ENCODE results near the gene RPL18A.

RPL18A gene

DNA sequence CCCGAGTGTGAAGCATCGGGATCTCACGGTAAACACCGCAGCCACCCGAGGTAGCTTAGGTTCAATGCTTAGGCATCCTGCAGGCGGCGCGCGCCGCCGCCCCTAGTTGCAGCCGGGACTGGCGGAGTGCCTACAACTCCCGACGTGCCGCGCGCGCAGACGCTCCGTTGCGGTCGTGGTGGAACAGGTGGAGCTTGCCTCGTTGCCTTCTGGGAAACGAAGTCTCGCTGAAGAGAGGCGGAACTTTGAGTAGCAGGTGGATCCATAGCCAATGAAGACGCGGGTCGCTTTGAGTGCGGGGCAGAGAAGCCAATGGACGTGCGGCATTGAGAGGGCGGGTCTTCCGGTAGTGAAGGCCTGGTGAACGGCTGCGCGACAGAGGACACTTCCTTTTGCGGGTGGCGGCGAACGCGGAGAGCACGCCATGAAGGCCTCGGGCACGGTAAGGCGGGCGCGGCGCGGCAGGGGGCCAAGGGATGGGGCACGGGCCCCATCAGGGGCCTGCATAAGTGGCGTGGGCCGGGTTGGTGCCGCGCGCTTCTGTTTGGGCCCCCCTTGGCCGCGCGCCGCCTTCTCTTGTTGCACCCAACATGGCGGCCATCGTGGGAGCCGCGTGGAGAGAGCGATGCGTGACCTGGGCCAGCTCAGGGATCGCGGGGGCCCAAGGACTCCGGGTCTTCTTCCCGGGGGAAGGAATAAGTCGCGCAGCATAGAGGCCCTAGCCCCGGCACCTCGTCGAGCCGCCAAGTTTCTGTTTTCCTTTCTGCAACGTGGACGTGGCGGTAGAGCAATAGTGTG, at the start of gene RPL18A:
Gene RPL18A, plus strand, starts transcription at position 378 of the 798 bp plus-strand sequence. Its CDS starts 47 bp downstream, at position 425.
- DNase-seq (ENCODE audit: low read depth in 2 of 2, low spot score in 1 of 2) = peak; percentile 94 to 99

DNA sequence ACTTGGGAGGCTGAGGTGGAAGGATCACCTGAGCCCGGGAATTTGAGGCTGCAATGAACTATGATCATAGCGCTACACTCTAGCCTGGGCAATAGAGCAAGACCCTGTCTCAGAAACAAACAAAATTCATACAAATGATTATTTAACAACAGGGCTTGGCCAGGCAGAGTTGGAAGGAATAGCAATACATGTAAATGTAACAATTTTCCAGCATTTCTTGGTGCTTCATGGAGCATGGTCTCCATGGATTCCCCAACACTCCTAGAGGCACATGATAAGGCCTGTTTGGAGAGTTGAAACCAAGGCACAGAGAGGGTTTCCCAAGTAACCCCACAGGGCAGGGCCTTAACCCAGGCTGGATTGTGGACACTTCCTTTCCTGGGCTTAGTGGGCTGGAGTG, 48.6 kb upstream of the RPL18A start:
- no peak for DNase-seq (ENCODE audit: low read depth in 2 of 2, low spot score in 1 of 2)

DNA sequence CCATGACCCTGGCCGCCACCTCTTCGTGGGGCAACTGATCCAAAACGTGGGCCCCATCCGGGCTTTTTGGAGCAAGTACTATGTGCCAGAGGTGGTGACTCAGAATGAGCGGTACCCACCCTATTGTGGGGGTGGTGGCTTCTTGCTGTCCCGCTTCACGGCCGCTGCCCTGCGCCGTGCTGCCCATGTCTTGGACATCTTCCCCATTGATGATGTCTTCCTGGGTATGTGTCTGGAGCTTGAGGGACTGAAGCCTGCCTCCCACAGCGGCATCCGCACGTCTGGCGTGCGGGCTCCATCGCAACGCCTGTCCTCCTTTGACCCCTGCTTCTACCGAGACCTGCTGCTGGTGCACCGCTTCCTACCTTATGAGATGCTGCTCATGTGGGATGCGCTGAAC, 48.0 kb upstream of the RPL18A start:
- DNase-seq (ENCODE audit: low read depth in 2 of 2, low spot score in 1 of 2) = no peak

DNA sequence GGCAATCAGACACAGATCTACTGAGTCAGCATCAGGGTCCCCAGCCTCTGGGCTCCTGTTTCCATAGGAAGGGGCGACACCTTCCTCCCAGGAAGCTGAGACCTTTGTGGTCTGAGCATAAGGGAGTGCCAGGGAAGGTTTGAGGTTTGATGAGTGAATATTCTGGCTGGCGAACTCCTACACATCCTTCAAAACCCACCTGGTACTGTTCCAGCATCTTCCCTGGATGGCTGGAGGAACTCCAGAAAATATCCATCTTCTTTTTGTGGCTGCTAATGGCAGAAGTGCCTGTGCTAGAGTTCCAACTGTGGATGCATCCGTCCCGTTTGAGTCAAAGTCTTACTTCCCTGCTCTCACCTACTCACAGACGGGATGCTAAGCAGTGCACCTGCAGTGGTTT, 47.6 kb upstream of the RPL18A start:
- DNase-seq (ENCODE audit: low read depth in 2 of 2, low spot score in 1 of 2) = no peak

DNA sequence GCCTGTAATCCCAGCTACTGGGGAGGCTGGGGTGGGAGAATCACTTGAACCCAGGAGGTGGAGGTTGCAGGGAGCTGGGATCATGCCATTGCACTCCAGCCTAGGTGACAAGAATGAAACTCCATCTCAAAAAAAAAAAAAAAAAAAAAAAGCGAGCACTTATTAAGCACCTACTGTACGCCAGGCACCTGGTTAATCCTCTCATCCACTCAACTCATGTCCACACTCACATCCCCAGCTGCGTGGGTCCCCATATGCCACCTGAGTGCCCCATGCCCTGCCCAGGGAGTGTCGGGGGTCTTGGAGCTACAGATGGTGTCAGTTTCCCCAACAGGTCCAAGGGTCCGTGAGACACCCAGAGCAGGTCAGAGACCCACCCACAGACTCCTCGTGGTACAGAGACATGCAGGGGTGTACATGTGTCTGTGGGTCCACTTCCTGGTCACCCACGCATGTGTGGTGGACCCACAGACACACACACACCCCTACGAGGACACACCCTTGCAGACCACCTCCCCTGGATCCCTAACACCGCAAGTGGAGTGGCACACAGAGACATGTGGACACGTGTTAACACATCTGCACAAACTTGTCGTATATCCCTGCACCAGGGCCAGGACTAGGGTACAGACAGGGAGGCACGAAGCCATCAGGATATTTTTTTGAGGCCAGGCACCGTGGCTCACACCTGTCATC, 41.9 kb upstream of the RPL18A start:
- DNase-seq (ENCODE audit: low read depth in 2 of 2, low spot score in 1 of 2) = no peak

DNA sequence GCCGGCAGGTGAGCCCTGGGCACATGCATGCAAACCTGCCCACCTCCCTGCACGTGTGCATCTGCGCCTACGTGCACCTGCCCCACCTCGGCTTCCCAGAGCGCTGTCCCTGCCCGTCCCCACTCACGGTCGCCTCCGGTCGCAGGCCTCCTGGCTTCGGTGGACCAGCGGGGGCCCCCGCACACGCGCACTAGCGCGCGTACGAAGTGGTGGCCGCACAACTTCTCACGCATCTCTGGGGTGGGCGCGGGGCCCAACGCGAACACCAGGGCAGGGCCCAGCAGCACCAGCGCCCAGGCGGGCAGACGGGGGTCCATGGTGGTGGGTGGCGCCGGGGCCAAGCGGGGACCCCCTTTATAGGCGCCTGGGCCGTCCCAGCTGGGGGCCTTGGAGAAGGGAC, 38.5 kb upstream of the RPL18A start, which contains the start of gene INSL3:
Gene INSL3, minus strand, starts transcription at position 330 of the 400 bp plus-strand sequence. Its CDS starts 13 bp downstream, at position 317.
- DNase-seq (ENCODE audit: low read depth in 2 of 2, low spot score in 1 of 2) = no peak

DNA sequence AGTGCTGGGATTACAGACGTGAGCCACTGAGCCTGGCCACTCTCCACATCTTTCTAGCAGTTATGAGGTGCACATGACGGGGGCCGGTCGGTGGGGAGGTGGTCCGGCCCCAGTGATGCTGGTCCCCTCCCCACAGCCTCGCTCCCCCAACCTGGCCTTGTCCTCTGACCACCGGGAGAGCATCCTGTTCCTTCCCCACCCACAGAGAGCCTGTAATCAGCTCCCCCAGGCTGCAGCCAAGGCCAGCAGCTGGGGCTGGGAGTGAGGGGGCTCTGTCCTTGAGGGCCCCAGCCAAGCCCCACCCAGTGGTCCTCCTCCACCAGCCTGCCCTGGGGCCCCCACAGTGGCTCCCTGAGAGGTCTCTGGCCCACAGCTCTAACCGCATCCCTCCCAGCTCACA, 35.4 kb upstream of the RPL18A start:
- no peak for DNase-seq (ENCODE audit: low read depth in 2 of 2, low spot score in 1 of 2)

DNA sequence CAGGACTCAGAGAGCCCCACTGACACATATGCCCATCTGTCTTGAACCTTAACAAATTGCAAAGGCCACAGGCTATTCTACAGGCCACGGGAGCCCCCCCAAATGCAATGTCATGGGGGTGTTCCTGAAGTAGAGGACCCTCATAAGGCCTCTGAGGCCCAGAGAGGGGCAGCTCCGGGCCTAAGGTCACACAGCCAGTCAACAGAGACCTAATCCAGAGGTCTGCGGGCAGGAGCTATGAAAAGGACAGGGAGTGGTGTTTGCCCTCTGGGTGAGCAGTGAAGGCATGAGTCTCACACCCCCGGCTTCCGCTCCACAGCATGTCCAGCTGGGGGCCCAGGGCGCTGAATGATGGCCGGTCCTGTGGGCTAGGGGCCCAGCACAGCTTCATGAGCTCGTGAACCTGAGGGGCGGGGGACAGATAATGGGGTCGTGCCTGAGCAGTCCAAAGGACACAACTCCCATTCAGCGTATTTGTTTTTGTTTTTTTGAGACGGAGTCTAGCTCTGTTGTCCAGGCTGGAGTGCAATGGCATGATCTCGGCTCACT, 33.1 kb upstream of the RPL18A start:
- DNase-seq (ENCODE audit: low read depth in 2 of 2, low spot score in 1 of 2) = no peak

DNA sequence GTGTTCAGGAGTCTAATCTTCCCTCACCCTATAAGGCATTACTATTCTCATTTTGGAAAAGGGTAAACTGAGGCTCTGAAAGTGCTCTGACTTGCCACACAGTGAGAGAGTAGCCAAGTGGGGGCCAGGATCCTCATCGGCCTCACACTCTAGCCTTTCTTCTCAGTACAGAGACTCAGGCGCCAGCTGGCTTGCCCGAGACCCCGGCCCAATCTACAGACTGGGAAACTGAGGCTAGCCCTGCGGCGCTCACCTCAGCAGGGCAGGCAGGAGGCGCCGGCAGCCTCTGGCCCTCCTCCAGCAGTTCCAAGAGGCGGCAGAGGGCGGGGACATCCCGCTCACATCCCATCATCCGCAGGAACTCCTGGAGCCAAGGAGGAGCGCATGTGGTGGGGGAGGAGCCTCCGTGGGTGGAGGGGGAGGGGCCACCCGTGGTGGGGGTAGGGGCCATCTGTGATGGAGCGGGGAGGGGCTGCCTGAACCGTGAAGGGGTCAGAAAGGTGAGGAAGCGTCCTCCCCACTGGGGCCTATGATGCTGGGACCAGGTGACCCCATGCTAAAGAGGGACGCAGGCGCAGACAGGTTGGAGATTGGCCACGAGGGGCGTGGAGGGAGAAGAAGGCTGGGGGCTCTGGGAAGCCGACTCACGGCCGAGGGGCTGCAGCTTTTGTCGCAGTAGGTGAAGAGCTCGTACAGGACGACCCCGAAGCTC, 29.7 kb upstream of the RPL18A start:
- DNase-seq (ENCODE audit: low read depth in 2 of 2, low spot score in 1 of 2) = no peak

DNA sequence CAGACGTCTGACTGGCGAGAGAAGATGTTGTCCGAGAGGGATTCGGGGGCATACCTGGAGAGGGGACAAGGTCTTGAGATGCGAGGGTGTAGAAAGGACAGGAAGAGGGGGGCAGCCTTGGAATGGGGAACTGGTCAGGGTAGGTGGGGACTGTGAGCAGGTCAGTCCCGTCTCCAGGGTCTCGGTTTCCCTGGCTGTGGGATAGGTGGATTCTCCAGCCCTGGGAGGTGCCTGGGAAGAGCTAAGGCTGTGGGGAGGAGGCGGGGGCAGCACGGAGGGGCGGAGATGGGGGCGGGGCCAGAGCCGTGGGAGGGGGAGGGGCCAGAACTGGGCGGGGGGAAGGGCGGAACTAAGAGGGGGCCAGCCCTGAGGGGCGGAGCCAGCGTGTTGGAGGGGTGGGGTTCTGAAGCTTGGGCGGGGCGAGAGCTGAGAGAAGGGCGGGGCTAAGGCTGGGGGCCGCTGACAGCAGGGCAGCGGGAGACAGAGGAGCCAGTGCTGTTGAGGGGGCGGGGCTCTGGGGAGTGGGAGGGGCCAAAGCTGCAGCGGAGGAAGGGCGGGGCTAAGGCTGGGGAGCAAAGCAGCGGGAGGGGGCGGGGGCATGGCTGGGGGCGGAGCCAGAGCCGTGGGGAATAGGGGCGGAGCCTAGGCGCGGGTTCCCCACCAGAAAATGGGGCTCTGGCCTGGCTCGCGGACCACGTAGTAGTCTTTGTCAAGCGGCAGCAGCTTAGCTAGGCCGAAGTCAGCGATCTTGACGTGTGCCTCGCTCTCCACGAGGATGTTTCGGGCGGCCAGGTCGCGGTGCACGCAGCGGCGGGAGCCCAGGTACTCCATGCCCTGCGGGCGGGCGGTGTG, 28.9 kb upstream of the RPL18A start:
- no peak for DNase-seq (ENCODE audit: low read depth in 2 of 2, low spot score in 1 of 2)

DNA sequence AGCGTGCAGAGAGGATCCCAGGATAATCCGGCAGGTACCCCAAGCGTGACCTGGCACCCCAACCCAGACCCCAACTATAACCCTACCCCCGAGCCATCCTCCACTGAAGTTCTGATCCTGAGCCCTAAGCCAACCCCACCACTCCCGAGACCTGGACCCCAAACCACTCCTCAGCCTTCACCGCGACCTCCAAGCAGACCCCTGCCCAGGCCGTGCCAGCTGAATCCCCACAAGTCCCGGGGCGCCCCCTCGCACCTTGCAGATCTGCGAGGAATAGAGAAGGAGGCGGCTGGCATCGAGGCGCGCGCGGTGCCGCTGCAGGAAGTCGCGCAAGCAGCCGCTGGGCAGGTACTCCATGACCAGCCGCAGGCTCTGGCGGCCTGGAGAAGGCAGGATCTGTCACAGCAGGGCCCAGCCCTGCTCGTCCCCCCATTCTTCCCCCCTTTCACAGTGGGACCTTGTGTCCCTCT, 28.3 kb upstream of the RPL18A start:
- DNase-seq (ENCODE audit: low read depth in 2 of 2, low spot score in 1 of 2) = no peak

DNA sequence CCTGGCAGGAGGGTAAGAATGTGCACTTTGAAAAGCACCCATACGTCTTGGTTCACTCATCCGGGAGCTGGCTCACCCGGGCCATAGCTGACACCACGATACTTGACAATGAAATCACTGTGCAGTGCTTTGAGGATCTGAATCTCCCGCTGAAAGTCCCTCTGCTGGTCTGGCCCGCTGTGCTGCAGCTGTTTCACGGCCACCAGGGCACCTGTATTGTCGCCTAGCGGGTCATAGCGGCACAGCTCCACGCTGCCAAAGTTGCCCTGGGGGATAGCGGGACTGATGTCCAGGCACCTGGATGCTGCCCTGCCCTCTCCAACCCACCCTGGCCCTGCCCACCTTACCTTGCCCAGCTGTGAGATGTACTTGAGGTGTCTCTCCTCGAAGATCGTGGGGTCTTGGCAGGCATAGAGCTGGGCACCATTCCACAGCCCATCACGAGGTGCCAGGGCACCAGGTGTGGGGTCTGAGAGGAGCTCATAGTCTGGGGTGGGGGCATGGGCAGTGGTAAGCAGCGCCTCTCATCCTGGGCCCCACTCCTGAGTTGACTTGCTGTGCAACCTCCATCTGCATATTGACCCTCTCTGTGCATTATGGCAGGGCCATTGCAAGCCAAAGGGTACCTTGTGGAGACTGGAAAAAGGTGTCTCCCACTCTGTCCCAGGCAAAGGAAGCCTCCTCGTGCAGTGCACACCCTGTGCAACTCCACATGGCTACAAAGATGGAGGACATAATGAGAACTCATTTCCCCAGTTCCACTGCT, 27.1 kb upstream of the RPL18A start:
- DNase-seq (ENCODE audit: low read depth in 2 of 2, low spot score in 1 of 2) = no peak

DNA sequence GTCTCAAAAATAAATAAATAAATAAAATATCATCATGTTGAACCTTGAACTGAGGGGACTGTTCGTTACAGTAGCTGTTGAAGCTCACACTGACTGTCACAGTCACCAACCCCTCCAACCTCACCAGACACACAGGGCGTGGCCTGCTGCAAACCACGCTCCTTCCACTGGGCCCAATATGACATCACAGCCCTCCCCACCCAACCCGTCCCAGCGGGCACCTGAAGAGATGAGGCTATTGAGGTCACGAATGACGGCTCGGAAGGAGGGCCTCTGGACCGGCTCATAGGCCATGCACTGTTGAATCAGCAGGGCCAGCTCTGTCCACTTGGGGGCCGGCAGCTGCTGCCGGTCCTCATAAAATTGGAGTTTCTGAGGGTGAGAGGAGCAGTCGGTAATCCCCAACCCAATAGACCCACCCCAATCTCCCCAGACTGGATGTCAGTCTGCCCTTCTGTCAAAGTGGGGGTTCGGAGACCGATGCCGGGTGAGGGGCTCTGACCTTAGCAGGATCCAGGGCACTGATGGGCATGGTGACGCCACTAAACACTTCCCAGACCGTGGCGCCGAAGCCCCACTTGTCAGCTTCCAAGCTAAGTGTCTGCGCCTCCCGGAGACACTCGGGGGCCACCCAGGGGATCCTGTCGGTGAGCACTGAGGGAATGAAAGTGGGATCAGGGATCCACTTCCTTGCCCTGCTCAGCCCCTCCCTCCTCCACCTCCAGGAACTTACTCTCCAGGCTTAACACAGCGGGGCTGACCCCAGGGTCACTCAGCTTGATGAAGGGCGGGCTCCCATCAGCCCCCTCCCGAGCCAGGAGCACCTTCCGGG, 25.1 kb upstream of the RPL18A start:
- DNase-seq (ENCODE audit: low read depth in 2 of 2, low spot score in 1 of 2) = no peak

DNA sequence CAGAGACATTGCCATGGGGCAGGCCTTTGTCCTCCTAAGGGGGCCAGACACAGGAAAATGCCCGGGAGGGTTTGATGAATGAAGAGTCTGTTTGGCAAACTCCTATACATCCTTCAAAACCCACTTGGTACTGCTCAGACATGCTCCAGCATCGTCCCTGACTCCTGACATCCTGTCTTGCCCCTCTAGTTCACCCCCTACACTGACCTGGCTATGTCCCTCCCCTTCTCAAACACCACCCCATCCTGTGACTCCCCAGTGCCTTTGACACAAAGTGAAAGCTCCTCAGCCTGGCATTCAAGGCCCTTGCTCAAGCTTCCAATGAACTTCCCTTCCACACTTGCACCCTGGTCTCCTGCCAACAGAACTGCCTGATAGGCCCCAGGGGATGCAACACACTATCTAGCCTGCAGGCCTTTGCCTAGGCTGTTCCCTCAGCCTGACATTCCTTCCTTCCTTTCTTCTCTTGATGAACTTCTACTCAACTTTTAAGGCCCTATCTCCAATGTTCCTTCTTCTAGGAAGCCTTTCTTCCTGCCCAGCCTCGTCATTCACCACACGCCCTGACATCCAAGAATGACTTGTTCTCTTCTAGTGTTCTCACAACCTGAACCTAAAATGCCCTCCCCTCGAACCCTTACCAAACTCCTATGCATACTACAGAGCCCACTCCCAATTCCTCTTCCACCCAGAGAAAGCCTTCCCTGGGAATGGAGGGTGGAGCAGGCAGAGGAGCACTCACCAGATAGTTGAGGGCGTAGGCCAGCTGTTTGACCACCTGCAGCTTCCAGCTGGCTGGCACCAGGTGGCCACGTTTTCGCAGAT, 24.3 kb upstream of the RPL18A start:
- DNase-seq (ENCODE audit: low read depth in 2 of 2, low spot score in 1 of 2) = no peak

DNA sequence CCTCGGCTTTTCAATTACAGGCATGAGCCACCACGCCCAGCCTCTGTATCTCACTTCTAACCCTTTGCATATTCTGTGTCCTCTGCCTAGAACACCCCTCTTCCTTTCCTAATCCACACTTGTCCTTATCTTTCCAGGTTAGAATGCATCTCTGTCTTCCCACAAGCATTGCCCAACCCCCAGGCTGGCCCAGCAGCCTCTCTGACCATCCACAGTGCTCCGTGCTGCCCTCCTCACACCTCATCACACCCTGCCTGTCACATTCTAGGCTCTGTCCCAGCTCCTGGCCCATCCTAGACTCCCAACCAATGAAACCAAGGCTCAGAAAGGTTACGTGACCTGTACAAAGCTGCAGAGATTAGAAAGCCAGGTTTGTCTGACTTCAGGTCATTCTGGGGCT, 23.2 kb upstream of the RPL18A start:
- no peak for DNase-seq (ENCODE audit: low read depth in 2 of 2, low spot score in 1 of 2)

DNA sequence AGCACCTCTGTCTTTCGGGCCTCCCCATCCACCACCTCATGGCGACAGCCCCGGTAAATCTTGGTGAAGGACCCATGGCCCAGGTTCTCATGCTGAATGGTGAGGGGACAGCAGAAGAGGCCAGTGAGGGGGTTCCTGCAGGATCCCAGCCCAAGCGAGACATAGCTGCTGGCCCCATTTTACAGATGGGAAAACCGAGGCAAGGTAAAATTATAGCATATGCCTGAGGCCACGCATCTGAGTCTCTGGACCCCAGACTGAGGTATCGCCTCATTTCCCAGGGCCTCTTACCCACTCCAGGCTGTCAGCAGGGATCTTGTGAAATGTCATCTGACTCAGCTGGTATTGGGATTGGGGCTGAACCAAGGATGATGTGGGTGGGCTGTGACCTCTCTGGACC, 21.7 kb upstream of the RPL18A start:
- DNase-seq (ENCODE audit: low read depth in 2 of 2, low spot score in 1 of 2) = no peak

DNA sequence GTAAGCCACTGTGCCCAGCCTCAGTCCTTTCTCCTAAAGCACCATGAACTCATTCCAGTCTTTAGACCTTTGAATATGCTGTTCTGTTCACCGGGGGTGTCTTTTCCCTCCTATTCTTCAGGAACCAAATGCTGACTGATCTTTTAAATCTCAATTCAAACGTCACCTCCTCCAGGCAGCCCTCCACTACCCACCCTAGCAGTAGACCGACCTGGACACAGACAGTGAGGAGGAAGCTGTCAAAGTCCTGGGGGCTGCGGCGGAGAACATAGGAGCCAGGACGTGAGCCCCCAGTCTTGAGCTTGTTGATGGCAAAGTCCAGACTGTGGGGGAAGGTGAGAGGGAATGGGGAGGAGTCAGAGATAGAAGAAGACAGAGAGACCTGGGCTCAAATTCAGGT, 19.7 kb upstream of the RPL18A start:
- no peak for DNase-seq (ENCODE audit: low read depth in 2 of 2, low spot score in 1 of 2)

DNA sequence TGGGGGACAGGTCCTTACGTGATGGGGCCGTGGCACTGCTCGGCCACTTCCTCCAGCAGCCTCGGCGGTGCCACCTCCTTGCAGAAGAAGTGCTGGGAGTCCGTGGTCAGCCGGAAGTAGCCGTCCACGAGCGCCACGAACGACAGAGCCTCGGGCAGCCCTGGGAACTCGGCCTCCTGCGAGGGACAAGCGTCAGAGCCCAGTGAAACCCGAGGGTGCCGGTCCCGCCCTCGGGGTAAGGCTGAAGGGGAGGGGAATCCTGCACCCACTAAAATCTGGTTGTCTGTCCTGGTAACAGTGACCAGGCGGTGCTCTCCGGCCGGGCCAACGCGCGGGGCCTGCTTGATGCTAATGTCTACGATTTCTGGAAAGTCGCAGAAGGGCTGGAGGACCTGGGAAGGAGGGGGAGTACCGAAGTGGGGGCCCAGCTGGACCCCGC, 18.3 kb upstream of the RPL18A start:
- no peak for DNase-seq (ENCODE audit: low read depth in 2 of 2, low spot score in 1 of 2)

All from stimulated activated CD8-positive, alpha-beta memory T cell treated with anti-CD3 and anti-CD28 coated beads, Interleukin-4, amount 100 ng/mL, for 4 hours (primary cell).